ENCODE data around the gene SLC8A3.

Gene SLC8A3

GRCh38 chr14:70139384-70139783 lies 49.4 kb downstream of the SLC8A3 start:
- TF ChIP-seq CTCF (IDR thresholded peaks at IDR 0.05; ENCODE audit: insufficient read depth, low read depth, low read length, missing control alignments): no peak
- no peak overlapping the region for H3K4me3 ChIP-seq (ENCODE audit: low read depth, low read length)
- peak; percentile 31 for DNase-seq (ENCODE audit: low read depth)

GRCh38 chr14:70137788-70138187 lies 51.0 kb downstream of the SLC8A3 start:
- H3K4me3 ChIP-seq (ENCODE audit: low read depth, low read length): no peak overlapping the region
- no peak for TF ChIP-seq CTCF (IDR thresholded peaks at IDR 0.05; ENCODE audit: insufficient read depth, low read depth, low read length, missing control alignments)
- DNase-seq (ENCODE audit: low read depth): no peak

GRCh38 chr14:70133461-70133860 lies 55.3 kb downstream of the SLC8A3 start:
- TF ChIP-seq CTCF (IDR thresholded peaks at IDR 0.05; ENCODE audit: insufficient read depth, low read depth, low read length, missing control alignments): no peak
- DNase-seq (ENCODE audit: low read depth): no peak
- no peak overlapping the region for H3K4me3 ChIP-seq (ENCODE audit: low read depth, low read length)

- no peak for DNase-seq (ENCODE audit: low read depth)
These were observed 58.3 kb downstream of the SLC8A3 start for GRCh38 chr14:70130482-70130881.

GRCh38 chr14:70127186-70127585 lies 61.6 kb downstream of the SLC8A3 start:
- no peak overlapping the region for H3K4me3 ChIP-seq (ENCODE audit: low read depth, low read length)
- no peak for TF ChIP-seq CTCF (IDR thresholded peaks at IDR 0.05; ENCODE audit: insufficient read depth, low read depth, low read length, missing control alignments)
- DNase-seq (ENCODE audit: low read depth): no peak

More at GRCh38 chr14:70130482-70130881, 58.3 kb downstream of the SLC8A3 start:
- no peak overlapping the region for H3K4me3 ChIP-seq (ENCODE audit: low read depth, low read length)
- TF ChIP-seq CTCF (IDR thresholded peaks at IDR 0.05; ENCODE audit: insufficient read depth, low read depth, low read length, missing control alignments): no peak

- DNase-seq (ENCODE audit: low read depth): no peak
- TF ChIP-seq CTCF (IDR thresholded peaks at IDR 0.05; ENCODE audit: insufficient read depth, low read depth, low read length, missing control alignments): no peak
These were observed 65.0 kb downstream of the SLC8A3 start for GRCh38 chr14:70123796-70124195.

GRCh38 chr14:70121521-70121920 lies 67.2 kb downstream of the SLC8A3 start:
- H3K4me3 ChIP-seq (ENCODE audit: low read depth, low read length): no peak overlapping the region
- no peak for TF ChIP-seq CTCF (IDR thresholded peaks at IDR 0.05; ENCODE audit: insufficient read depth, low read depth, low read length, missing control alignments)
- DNase-seq (ENCODE audit: low read depth): no peak

More at GRCh38 chr14:70123796-70124195, 65.0 kb downstream of the SLC8A3 start:
- H3K4me3 ChIP-seq (ENCODE audit: low read depth, low read length): no peak overlapping the region

All from GM12865 (cell line).